Neural cell (in vitro differentiated cells): ENCODE measurements around the gene SDCCAG8. TPM values are rescaled to one million over a fixed set of nuclear protein-coding genes. Genes with fewer than 3 reads are reported as not detected.

Source experiments
- H2AFZ ChIP-seq: fragments of 200-600, 300-800 bp; sonication (generic), shearing (Covaris generic); 2 replicates; pipeline ENCODE4 v1.6.0; 2014; ENCODE audit warnings: low read depth, mild to moderate bottlenecking, antibody characterized with exemption, low read length, moderate library complexity
- H3F3A ChIP-seq: fragments of 200-600 bp; shearing (Covaris generic); 2 replicates; pipeline ENCODE4 v1.6.1; 2016; ENCODE audit warnings: mild to moderate bottlenecking, moderate library complexity, mixed read lengths, antibody characterized with exemption, low read length; ENCODE audit not compliant: insufficient read depth, poor library complexity, severe bottlenecking
- H3K27ac ChIP-seq: fragments of 200-600, 300-800 bp; sonication (generic), shearing (Covaris generic); 2 replicates; pipeline ENCODE4 v1.5.1; 2014; ENCODE audit warnings: mild to moderate bottlenecking, low read length, moderate library complexity
- H3K27me3 ChIP-seq: fragments of 300-800, 200-600 bp; sonication (generic), shearing (Covaris generic); 2 replicates; pipeline ENCODE4 v1.6.0; 2014; ENCODE audit warnings: mild to moderate bottlenecking, low read depth, low read length, moderate library complexity; ENCODE audit not compliant: insufficient read depth
- H3K36me3 ChIP-seq: fragments of 300-800, 200-600 bp; sonication (generic), shearing (Covaris generic); 2 replicates; pipeline ENCODE4 v1.5.1; 2014; ENCODE audit warnings: mild to moderate bottlenecking, antibody characterized with exemption, low read length, moderate library complexity; ENCODE audit not compliant: insufficient read depth
- H3K4me2 ChIP-seq: fragments of 300-800, 200-600 bp; sonication (generic), shearing (Covaris generic); 2 replicates; pipeline ENCODE4 v1.6.0; 2014; ENCODE audit warnings: mild to moderate bottlenecking, low read length
- H3K4me3 ChIP-seq: fragments of 300-800, 200-600 bp; sonication (generic), shearing (Covaris generic); 2 replicates; pipeline ENCODE4 v1.5.1; 2014; ENCODE audit warnings: mild to moderate bottlenecking, low read length, moderate library complexity
- H3K79me2 ChIP-seq: fragments of 200-600 bp; shearing (Covaris generic); replicated peaks from 2 replicates; pipeline ENCODE4 v1.6.0; 2014; ENCODE audit warnings: mild to moderate bottlenecking, low read length, moderate library complexity; ENCODE audit not compliant: insufficient read depth
- H3K9ac ChIP-seq: fragments of 300-800, 200-600 bp; sonication (generic), shearing (Covaris generic); 2 replicates; pipeline ENCODE4 v1.6.1; 2016; ENCODE audit warnings: mild to moderate bottlenecking, low read length, mixed read lengths
- H3K9me2 ChIP-seq: fragments of 200-600 bp; shearing (Covaris generic); 2 replicates; pipeline ENCODE4 v1.6.1; 2016; ENCODE audit warnings: mild to moderate bottlenecking, low read length, mixed read lengths; ENCODE audit not compliant: insufficient read depth
- H3K9me3 ChIP-seq: fragments of 200-600, 300-800 bp; sonication (generic), shearing (Covaris generic); 2 replicates; pipeline ENCODE4 v1.6.1; 2016; ENCODE audit warnings: mild to moderate bottlenecking, mixed run types, low read length, moderate library complexity, mixed read lengths
- H4K20me1 ChIP-seq: fragments of 200-600 bp; shearing (Covaris generic); 2 replicates; pipeline ENCODE4 v1.6.1; 2016; ENCODE audit warnings: mild to moderate bottlenecking, mixed run types; ENCODE audit not compliant: insufficient read depth
- CTCF ChIP-seq: fragments of 450-650 bp; IDR thresholded peaks from 2 replicates; pipeline ENCODE4 v1.5.1; 2014; ENCODE audit warnings: antibody characterized with exemption, mild to moderate bottlenecking, moderate library complexity; ENCODE audit not compliant: poor library complexity, severe bottlenecking
- EP300 ChIP-seq: fragments of 450-650 bp; conservative IDR thresholded peaks from 2 replicates; pipeline ENCODE4 v1.6.1; 2014; ENCODE audit warnings: antibody characterized with exemption, mild to moderate bottlenecking, moderate library complexity; ENCODE audit not compliant: poor library complexity, severe bottlenecking
- EZH2 ChIP-seq: fragments of 200-600, 300-800 bp; shearing (Covaris generic), sonication (generic); IDR thresholded peaks from 2 replicates; pipeline ENCODE4 v1.6.1; 2014; ENCODE audit warnings: antibody characterized with exemption, low read length, borderline replicate concordance, mild to moderate bottlenecking; ENCODE audit not compliant: insufficient read depth, poor library complexity, severe bottlenecking
- MXI1 ChIP-seq: fragments of 450-650 bp; conservative IDR thresholded peaks from 2 replicates; pipeline ENCODE4 v1.6.1; 2014; ENCODE audit warnings: antibody characterized with exemption, mild to moderate bottlenecking; ENCODE audit not compliant: poor library complexity, severe bottlenecking
- POLR2AphosphoS5 ChIP-seq: IDR thresholded peaks from 2 replicates; pipeline ENCODE4 v1.6.1; 2012
- RAD21 ChIP-seq: fragments of 450-650 bp; conservative IDR thresholded peaks from 2 replicates; pipeline ENCODE4 v1.6.1; 2014; ENCODE audit warnings: antibody characterized with exemption, mild to moderate bottlenecking, moderate library complexity
- REST ChIP-seq: IDR thresholded peaks from 2 replicates; pipeline ENCODE4 v1.6.1; 2012; ENCODE audit warnings: borderline replicate concordance
- SMC3 ChIP-seq: fragments of 450-650 bp; conservative IDR thresholded peaks from 2 replicates; pipeline ENCODE4 v1.6.1; 2014; ENCODE audit warnings: antibody characterized with exemption, mild to moderate bottlenecking, moderate library complexity; ENCODE audit not compliant: poor library complexity
- TAF1 ChIP-seq: IDR thresholded peaks from 2 replicates; pipeline ENCODE4 v1.6.1; 2012; ENCODE audit warnings: low read depth
- polyA plus RNA-seq: library from polyadenylated mRNA; depleted of rRNA; stranded (reverse); fragments of >200 nt; gene quantifications from 2 replicates; pipeline ENCODE4 v1.2.3, GENCODE V29; 2014

The SDCCAG8 gene
- polyA plus RNA-seq, 1 donor from 2014 or later, result 32.2 TPM

GRCh38 chr1:243299069-243299468 lies 43.2 kb downstream of the SDCCAG8 start:
- Histone ChIP-seq H3K79me2 (no peaks in the 10 kb centered on the region), H4K20me1 (no peaks in the 10 kb centered on the region), H3K9me3 (no peaks in the 10 kb centered on the region), H3K9me2 (no peaks in the 10 kb centered on the region), H2AFZ (no peak overlapping the region), H3K27me3 (no peaks in the 10 kb centered on the region), H3K4me3 (no peak overlapping the region), H3K27ac (no peak overlapping the region), H3K36me3 (peaks cover 3% of the 10 kb centered on the region), H3F3A (no peaks in the 10 kb centered on the region), H3K4me2 (no peak overlapping the region), H3K9ac (no peak overlapping the region)
- TF ChIP-seq RAD21, result no peak
- no peak for TF ChIP-seq REST
- TF ChIP-seq EZH2, result no peak
- no peak for TF ChIP-seq SMC3
- TF ChIP-seq POLR2AphosphoS5, result no peak
- no peak for TF ChIP-seq CTCF
- TF ChIP-seq TAF1, result no peak
- TF ChIP-seq MXI1, result no peak
- TF ChIP-seq EP300, result no peak

GRCh38 chr1:243301059-243301458 lies 45.2 kb downstream of the SDCCAG8 start:
- no peak overlapping the region for H3K4me2 ChIP-seq
- TF ChIP-seq RAD21 (no peak), EZH2 (no peak), MXI1 (no peak), EP300 (no peak), TAF1 (no peak), CTCF (no peak), POLR2AphosphoS5 (no peak), REST (no peak)
- H3K9me3 ChIP-seq, result no peaks in the 10 kb centered on the region
- no peaks in the 10 kb centered on the region for H3K9me2 ChIP-seq
- no peak overlapping the region for H3K9ac ChIP-seq
- peaks cover 3% of the 10 kb centered on the region for H3K36me3 ChIP-seq
- H3K4me3 ChIP-seq, result no peak overlapping the region
- H4K20me1 ChIP-seq, result no peaks in the 10 kb centered on the region
- H3K27me3 ChIP-seq, result no peaks in the 10 kb centered on the region
- no peak overlapping the region for H2AFZ ChIP-seq
- H3K79me2 ChIP-seq, result no peaks in the 10 kb centered on the region
- no peaks in the 10 kb centered on the region for H3F3A ChIP-seq
- no peak overlapping the region for H3K27ac ChIP-seq
